ENCODE results near the gene FCMR. TPM values are rescaled to one million over a fixed set of nuclear protein-coding genes. Genes with fewer than 3 reads are reported as not detected.

FCMR gene
- total RNA-seq, 1 donor from 2014 or later: 3.3 TPM

DNA sequence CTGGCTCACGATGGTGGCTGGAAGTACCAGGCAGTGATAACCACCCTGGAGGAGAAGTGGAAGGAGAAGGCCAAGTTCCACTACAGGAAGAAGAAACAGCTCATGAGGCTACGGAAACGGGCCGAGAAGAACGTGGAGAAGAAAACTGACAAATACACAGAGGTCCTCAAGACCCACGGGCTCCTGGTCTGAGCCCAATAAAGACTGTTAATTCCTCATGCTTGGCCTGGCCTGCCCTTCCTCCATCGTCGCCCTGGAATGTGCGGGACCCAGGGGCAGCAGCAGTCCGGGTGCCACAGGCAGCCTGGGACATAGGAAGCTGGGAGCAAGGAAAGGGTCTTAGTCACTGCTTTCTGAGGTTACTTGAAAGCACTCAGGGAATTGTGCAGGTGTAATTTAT is 13.7 kb downstream of the FCMR start:
- Histone ChIP-seq H3K4me1 (peaks cover 31% of the 10 kb centered on the region), H3K27ac (replicated peaks) (no peak overlapping the region), H3K27me3 (ENCODE audit: low read depth) (peaks cover 33% of the 10 kb centered on the region), H3K9me3 (replicated peaks) (no peaks in the 10 kb centered on the region), H3K4me3 (no peak overlapping the region), H3K36me3 (no peaks in the 10 kb centered on the region)
- TF ChIP-seq, protein P1, sequence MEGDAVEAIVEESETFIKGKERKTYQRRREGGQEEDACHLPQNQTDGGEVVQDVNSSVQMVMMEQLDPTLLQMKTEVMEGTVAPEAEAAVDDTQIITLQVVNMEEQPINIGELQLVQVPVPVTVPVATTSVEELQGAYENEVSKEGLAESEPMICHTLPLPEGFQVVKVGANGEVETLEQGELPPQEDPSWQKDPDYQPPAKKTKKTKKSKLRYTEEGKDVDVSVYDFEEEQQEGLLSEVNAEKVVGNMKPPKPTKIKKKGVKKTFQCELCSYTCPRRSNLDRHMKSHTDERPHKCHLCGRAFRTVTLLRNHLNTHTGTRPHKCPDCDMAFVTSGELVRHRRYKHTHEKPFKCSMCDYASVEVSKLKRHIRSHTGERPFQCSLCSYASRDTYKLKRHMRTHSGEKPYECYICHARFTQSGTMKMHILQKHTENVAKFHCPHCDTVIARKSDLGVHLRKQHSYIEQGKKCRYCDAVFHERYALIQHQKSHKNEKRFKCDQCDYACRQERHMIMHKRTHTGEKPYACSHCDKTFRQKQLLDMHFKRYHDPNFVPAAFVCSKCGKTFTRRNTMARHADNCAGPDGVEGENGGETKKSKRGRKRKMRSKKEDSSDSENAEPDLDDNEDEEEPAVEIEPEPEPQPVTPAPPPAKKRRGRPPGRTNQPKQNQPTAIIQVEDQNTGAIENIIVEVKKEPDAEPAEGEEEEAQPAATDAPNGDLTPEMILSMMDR (IDR thresholded peaks at IDR 0.05; ENCODE audit: borderline replicate concordance): no peak
- intact Hi-C loops (cut with micrococcal nuclease): no loop called here
- DNase-seq: no peak

DNA sequence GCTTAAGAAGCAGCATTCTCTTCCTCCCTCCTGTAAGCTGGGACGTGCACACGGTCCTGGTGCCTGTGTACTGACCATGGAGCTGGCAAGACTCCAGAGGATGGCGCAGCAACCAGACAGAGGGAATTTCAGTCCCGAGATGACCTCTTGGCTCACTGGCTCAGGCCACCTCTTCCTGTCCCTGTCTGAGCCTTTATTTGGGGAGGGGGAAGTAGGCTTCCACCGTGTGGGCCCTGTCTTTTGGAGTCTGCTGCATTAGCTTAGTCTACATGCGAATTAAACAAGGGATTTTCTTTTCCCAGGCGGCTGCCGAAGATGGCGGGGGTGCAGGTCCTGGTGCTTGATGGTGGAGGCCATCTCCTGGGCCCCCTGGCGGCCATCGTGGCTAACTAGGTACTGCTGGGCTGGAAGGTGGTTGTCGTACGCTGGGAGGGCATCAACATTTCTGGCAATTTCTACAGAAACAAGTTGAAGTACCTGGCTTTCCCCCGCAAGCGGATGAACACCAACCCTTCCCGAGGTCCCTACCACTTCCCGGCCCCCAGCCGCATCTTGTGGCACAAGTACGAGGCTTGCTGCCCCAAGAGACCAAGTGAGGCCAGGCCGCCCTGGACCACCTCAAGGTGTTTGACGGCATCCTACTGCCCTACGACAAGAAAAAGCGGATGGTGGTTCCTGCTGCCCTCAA is 14.3 kb downstream of the FCMR start:
- H3K4me3 ChIP-seq: no peak overlapping the region
- peaks cover 28% of the 10 kb centered on the region for H3K27me3 ChIP-seq (ENCODE audit: low read depth)
- H3K9me3 ChIP-seq (replicated peaks): no peaks in the 10 kb centered on the region
- no peaks in the 10 kb centered on the region for H3K36me3 ChIP-seq
- TF ChIP-seq, protein P1 (IDR thresholded peaks at IDR 0.05; ENCODE audit: borderline replicate concordance): no peak
- intact Hi-C loops (cut with micrococcal nuclease): no loop called here
- H3K4me1 ChIP-seq: peaks cover 34% of the 10 kb centered on the region
- DNase-seq: no peak
- H3K27ac ChIP-seq (replicated peaks): no peak overlapping the region

DNA sequence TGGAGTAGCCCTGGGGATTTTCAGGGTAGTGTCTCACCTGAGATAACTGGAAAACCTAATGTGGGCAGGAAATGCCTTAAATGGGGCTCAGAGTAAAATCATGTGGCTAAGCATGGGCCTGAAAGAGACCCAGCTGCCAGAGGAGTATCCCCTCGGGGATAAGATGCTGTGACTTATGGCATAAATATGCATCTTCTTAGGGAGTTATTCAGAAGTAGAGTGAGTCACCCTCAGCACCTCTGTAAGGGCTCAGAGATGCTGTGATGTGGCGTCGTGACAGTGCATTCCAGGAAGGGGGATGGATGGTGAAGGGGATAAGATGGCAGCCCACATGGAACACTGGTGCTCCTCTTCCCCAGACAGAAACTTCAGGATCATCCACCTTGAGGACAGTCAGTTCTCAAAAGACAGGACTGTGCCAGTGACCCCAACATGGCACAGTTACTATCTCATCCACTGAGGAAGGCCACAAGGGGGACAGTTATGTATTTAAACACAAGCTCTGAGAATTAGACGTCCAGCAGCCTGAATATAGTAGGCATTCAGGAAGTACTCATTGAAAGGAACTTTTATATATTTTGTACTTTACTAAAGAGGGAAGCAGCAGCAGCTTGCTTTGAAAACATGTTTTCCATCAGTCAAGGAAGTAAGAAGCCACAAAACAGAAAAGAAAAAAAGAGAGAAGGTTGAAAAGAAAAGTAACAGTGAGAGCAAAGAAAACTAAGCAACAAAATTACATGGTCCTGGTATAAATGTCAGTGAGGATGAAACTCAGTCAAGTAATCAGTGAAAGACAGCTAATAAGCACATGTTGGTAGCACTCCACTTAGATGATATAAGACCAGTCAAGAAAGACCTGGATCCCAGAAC is 16.2 kb downstream of the FCMR start:
- Histone ChIP-seq H3K4me3 (no peak overlapping the region), H3K4me1 (peaks cover 34% of the 10 kb centered on the region), H3K27me3 (ENCODE audit: low read depth) (peaks cover 28% of the 10 kb centered on the region), H3K36me3 (no peaks in the 10 kb centered on the region), H3K27ac (replicated peaks) (no peak overlapping the region), H3K9me3 (replicated peaks) (no peaks in the 10 kb centered on the region)
- TF ChIP-seq, protein P1 (IDR thresholded peaks at IDR 0.05; ENCODE audit: borderline replicate concordance): no peak
- intact Hi-C loops (cut with micrococcal nuclease): no loop called here
- no peak for DNase-seq

DNA sequence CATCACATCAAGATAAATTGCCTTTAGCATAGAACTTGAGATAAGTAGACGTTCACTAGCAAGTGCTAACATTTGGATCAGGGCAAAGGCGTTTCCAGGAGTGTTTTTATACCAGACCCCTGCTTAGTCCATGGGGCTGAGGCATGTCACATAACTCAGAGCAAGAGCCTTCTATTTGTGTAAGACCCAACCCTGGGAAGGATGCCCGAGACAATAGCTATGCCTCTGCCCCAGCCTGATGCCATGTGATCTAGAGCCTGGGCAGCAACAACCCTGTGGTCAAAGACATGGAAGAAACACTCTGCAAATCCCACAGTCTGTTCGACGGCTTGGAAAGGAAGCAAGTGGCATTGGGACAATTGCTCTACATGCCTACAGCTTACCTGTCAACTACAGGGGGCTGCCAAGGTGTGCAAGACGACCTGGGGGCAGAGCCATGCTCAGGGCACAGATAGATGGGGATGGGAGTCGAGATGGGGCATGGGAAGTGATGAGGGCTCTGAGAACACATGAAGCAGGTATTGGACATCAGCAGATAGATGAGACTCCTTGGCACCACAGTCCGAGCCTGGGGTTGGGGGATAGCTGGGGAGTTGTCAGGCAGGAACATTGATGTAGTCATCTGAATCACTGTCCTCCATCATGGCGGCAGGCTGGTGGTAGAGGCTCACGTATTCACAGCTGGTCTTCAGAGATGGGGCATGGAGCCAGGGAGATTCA is 17.2 kb downstream of the FCMR start:
- no peak for DNase-seq
- Histone ChIP-seq H3K4me3 (no peak overlapping the region), H3K4me1 (peaks cover 27% of the 10 kb centered on the region), H3K36me3 (no peaks in the 10 kb centered on the region), H3K27ac (replicated peaks) (peak overlapping the region; percentile 47), H3K9me3 (replicated peaks) (no peaks in the 10 kb centered on the region), H3K27me3 (ENCODE audit: low read depth) (peaks cover 23% of the 10 kb centered on the region)
- intact Hi-C loops (cut with micrococcal nuclease): no loop called here
- TF ChIP-seq, protein P1 (IDR thresholded peaks at IDR 0.05; ENCODE audit: borderline replicate concordance): no peak

DNA sequence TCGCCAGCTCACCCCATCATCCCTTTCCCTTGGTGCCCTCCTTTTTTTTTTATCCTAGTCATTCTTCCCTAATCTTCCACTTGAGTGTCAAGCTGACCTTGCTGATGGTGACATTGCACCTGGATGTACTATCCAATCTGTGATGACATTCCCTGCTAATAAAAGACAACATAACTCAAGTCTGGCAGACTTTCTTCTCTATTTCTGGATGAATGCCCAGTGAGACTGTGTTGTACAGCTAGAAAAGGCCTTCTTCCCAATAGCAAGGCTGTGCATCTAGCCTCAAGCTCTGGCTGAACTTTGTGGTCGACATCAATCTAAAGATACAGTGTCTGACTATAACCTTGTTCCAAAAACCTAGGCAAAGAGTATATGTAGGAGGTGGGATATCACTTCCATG is 18.1 kb downstream of the FCMR start:
- no peak overlapping the region for H3K4me3 ChIP-seq
- peaks cover 15% of the 10 kb centered on the region for H3K27me3 ChIP-seq (ENCODE audit: low read depth)
- TF ChIP-seq, protein P1 (IDR thresholded peaks at IDR 0.05; ENCODE audit: borderline replicate concordance): no peak
- no peaks in the 10 kb centered on the region for H3K9me3 ChIP-seq (replicated peaks)
- H3K27ac ChIP-seq (replicated peaks): peak overlapping the region; percentile 47
- no peak for DNase-seq
- intact Hi-C loops (cut with micrococcal nuclease): no loop called here
- peaks cover 18% of the 10 kb centered on the region for H3K4me1 ChIP-seq
- no peaks in the 10 kb centered on the region for H3K36me3 ChIP-seq
